Ishikawa (cell line): Measurements from ENCODE around the gene PCDHB6.
"Not testable (repeated sequence)": the region's sequence is repeated elsewhere in the genome, so short reads cannot be mapped to it uniquely, and the experiment has no call there.

ENCODE experiments used
- CEBPB ChIP-seq: IDR thresholded peaks from 2 replicates; pipeline ENCODE4 v1.6.1; 2012
- CREB1 ChIP-seq: IDR thresholded peaks from 2 replicates; pipeline ENCODE4 v1.6.1; 2012; ENCODE audit warnings: low read depth
- EGR1 ChIP-seq: IDR thresholded peaks from 2 replicates; pipeline ENCODE4 v1.6.1; 2012
- EP300 ChIP-seq: IDR thresholded peaks from 2 replicates; pipeline ENCODE4 v1.6.1; 2012; ENCODE audit warnings: borderline replicate concordance
- FOXM1 ChIP-seq: IDR thresholded peaks from 2 replicates; pipeline ENCODE4 v1.6.1; 2012; ENCODE audit warnings: low read depth, borderline replicate concordance
- MAX ChIP-seq: IDR thresholded peaks from 2 replicates; pipeline ENCODE4 v1.6.1; 2012
- NFIC ChIP-seq: IDR thresholded peaks from 2 replicates; pipeline ENCODE4 v1.6.1; 2012
- RAD21 ChIP-seq: IDR thresholded peaks from 2 replicates; pipeline ENCODE4 v1.6.1; 2012; ENCODE audit warnings: low read depth
- TAF1 ChIP-seq: IDR thresholded peaks from 2 replicates; pipeline ENCODE4 v1.6.1; 2012; ENCODE audit warnings: low read depth, mild to moderate bottlenecking
- TCF12 ChIP-seq: IDR thresholded peaks from 2 replicates; pipeline ENCODE4 v1.6.1; 2012; ENCODE audit warnings: low read depth
- TEAD4 ChIP-seq: IDR thresholded peaks from 2 replicates; pipeline ENCODE4 v1.6.1; 2012
- YY1 ChIP-seq: IDR thresholded peaks from 2 replicates; pipeline ENCODE4 v1.6.1; 2012; ENCODE audit warnings: low read depth
- ZBTB7A ChIP-seq: IDR thresholded peaks from 2 replicates; pipeline ENCODE4 v1.6.1; 2012; ENCODE audit warnings: low read depth
- TF ChIP-seq, protein P1 (sequence below): IDR thresholded peaks from 2 replicates; pipeline ENCODE4 v1.6.1; 2012; ENCODE audit warnings: low read depth, mild to moderate bottlenecking

Gene PCDHB6

GRCh38 chr5:141155540-141156374 is 5.9 kb downstream of the PCDHB6 start:
- no peak for TF ChIP-seq EP300
- TF ChIP-seq YY1: no peak
- no peak for TF ChIP-seq CREB1
- no peak for TF ChIP-seq EGR1
- TF ChIP-seq TAF1: no peak
- no peak for TF ChIP-seq TEAD4
- no peak for TF ChIP-seq MAX
- no peak for TF ChIP-seq ZBTB7A
- no peak for TF ChIP-seq TCF12
- TF ChIP-seq RAD21: no peak
- no peak for TF ChIP-seq FOXM1

- TF ChIP-seq MAX: no peak
- TF ChIP-seq CEBPB: no peak
- TF ChIP-seq RAD21: peak; percentile 42
Measured at GRCh38 chr5:141172381-141173204, 22.7 kb downstream of the PCDHB6 start, which contains the start of gene PCDHB7. PCDHB7 (plus strand) TSS chr5:141172644; CDS start chr5:141172836, 192 bp downstream.

DNA sequence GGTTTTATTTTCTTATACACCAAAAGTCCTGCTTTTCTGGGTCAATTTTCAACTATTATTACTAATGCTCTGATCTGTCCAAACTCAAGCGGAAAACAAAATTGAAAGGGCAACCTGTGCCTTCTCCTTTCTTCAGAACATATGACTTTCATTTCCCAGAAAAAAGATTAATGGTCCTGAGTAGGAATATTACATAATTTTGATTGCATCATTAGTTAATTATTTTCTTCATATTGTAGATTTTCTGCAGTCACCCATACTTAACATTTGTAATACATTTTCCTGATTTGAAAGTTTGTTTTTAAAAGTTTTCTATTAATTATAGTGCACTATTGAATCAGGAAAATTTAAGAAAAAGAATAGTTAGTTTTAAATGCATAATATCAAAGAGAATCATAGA is 26.1 kb downstream of the PCDHB6 start:
- TF ChIP-seq NFIC (no peak), MAX (no peak), FOXM1 (no peak), TCF12 (no peak), YY1 (no peak), RAD21 (no peak), EP300 (no peak), CEBPB (no peak), EGR1 (no peak), CREB1 (no peak)
- TF ChIP-seq, protein P1, sequence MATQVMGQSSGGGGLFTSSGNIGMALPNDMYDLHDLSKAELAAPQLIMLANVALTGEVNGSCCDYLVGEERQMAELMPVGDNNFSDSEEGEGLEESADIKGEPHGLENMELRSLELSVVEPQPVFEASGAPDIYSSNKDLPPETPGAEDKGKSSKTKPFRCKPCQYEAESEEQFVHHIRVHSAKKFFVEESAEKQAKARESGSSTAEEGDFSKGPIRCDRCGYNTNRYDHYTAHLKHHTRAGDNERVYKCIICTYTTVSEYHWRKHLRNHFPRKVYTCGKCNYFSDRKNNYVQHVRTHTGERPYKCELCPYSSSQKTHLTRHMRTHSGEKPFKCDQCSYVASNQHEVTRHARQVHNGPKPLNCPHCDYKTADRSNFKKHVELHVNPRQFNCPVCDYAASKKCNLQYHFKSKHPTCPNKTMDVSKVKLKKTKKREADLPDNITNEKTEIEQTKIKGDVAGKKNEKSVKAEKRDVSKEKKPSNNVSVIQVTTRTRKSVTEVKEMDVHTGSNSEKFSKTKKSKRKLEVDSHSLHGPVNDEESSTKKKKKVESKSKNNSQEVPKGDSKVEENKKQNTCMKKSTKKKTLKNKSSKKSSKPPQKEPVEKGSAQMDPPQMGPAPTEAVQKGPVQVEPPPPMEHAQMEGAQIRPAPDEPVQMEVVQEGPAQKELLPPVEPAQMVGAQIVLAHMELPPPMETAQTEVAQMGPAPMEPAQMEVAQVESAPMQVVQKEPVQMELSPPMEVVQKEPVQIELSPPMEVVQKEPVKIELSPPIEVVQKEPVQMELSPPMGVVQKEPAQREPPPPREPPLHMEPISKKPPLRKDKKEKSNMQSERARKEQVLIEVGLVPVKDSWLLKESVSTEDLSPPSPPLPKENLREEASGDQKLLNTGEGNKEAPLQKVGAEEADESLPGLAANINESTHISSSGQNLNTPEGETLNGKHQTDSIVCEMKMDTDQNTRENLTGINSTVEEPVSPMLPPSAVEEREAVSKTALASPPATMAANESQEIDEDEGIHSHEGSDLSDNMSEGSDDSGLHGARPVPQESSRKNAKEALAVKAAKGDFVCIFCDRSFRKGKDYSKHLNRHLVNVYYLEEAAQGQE: no peak

GRCh38 chr5:141177577-141178191 is 27.8 kb downstream of the PCDHB6 start, which contains the start of gene PCDHB8:
PCDHB8 (plus strand) TSS chr5:141177790; CDS start chr5:141178035, 245 bp downstream.
- TF ChIP-seq NFIC, TAF1: not testable (repeated sequence)
- TF ChIP-seq, protein P1: not testable (repeated sequence)

GRCh38 chr5:141180313-141180712 is 30.5 kb downstream of the PCDHB6 start:
- TF ChIP-seq EP300 (no peak), RAD21 (no peak), CEBPB (no peak), TEAD4 (no peak), ZBTB7A (no peak), TCF12 (no peak), YY1 (no peak), FOXM1 (no peak), TAF1 (no peak)
- TF ChIP-seq, protein P1: no peak
